ENCODE measurements around the gene ACVR1.

The ACVR1 gene

GRCh38 chr2:157692768-157693167 is 183.4 kb downstream of the ACVR1 start:
- no peak for ATAC-seq

DNA sequence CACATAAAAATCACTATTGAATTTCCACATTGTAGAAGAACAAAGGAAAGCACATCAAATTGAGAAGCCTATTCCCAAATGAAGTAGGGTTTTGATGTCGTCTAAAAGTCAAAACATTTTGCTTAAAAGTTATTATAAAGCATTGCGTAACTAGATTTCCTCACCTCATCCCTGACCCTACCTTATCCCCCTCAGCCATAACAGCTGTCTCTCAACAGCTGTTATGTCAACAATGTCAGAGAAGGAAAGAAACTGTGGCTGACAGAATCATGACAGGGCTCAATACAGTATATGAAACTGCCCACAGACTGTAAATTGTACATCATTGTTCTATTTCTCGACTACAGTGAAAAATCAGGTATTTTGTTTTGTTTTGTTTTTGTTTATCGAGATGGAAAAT is 184.4 kb downstream of the ACVR1 start:
- no peak for ATAC-seq

GRCh38 chr2:157691131-157691530 is 185.0 kb downstream of the ACVR1 start:
- no peak for ATAC-seq

All from activated CD4-positive, CD25-positive, alpha-beta regulatory T cell treated with anti-CD3 and anti-CD28 coated beads, Interleukin-2, amount 50 U/mL, for 24 hours (primary cell).